ENCODE data around the gene ACAP3.
"Not testable (repeated sequence)": the region's sequence is repeated elsewhere in the genome, so short reads cannot be mapped to it uniquely, and the experiment has no call there.

ACAP3 gene

DNA sequence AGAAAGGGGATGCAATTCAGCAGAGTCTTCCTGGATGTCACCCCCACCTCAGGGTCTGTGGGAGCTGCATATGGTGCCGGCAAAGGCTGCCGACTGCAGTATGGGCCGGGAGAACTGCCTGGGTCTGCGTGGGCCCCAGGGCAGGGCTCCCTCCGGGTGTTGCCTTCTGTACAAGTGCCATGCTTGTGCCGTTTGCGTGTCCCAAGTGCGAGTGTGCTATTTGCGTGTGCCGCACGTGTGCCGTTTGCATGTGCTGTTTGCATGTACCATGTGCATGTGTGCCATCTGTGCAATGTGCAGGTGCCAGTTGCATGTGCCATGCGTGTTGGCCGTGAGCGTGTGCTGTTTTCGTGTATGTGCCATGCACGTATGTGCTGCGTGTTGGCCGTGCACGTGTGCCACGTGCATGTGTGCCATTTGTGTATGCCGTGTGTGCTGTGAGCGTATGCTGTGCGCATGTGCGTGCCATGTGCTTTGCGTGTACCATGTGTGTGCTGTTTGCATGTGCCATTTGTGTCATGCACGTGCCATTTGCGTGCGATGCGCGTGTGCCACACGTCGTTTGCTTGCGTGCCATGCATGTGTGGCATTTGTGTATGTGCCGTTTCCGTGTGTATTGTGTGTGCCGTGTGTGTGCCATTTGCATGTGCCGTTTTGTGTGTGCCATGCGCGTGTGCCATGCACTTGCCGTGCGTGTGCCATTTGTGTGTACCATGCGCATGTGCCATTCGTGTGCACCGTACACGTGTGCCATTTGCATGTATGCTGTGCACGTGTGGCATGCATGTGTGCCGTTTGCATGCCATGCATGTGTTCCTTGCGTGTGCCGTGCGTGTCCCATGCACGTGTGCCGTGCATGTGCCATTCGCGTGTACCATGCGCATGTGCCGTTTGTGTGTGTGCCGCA is 21.8 kb upstream of the ACAP3 start:
- no peak for DNase-seq

DNA sequence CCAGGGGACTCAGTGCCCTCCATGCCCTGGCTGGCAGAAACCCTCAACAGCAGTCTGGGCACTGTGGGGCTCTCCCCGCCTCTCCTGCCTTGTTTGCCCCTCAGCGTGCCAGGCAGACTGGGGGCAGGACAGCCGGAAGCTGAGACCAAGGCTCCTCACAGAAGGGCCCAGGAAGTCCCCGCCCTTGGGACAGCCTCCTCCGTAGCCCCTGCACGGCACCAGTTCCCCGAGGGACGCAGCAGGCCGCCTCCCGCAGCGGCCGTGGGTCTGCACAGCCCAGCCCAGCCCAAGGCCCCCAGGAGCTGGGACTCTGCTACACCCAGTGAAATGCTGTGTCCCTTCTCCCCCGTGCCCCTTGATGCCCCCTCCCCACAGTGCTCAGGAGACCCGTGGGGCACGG is 20.5 kb upstream of the ACAP3 start:
- no peak for DNase-seq

DNA sequence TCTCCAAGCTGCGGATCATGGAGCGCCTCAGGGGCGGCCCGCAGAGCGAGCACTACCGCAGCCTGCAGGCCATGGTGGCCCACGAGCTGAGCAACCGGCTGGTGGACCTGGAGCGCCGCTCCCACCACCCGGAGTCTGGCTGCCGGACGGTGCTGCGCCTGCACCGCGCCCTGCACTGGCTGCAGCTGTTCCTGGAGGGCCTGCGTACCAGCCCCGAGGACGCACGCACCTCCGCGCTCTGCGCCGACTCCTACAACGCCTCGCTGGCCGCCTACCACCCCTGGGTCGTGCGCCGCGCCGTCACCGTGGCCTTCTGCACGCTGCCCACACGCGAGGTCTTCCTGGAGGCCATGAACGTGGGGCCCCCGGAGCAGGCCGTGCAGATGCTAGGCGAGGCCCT is 19.6 kb upstream of the ACAP3 start:
- no peak for DNase-seq

DNA sequence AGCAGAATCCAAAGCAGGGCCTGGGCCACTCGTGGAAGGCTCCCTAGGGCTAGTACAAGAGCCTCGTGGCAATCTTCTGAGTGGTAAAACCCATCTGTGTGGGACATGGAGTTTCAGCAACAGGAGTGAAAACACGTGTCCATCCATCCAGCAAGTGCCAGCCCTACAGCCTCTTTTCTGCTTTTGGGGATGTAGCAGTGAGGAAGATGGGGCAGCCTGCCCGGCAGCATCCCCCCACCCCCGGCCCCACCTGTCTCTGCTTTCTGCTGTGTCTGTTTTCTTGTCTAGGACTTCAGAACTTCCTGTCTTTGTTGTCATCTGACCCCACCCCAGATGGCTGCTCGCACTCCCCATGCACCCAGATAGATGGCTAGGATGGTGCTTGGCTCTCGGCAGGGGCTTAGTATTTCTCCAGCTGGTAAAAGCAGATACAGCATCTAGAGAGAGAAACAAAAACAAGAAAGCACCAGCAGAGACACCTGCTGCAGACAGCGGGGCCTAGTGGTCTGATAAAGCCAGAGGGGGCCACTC is 18.4 kb upstream of the ACAP3 start:
- no peak for DNase-seq

DNA sequence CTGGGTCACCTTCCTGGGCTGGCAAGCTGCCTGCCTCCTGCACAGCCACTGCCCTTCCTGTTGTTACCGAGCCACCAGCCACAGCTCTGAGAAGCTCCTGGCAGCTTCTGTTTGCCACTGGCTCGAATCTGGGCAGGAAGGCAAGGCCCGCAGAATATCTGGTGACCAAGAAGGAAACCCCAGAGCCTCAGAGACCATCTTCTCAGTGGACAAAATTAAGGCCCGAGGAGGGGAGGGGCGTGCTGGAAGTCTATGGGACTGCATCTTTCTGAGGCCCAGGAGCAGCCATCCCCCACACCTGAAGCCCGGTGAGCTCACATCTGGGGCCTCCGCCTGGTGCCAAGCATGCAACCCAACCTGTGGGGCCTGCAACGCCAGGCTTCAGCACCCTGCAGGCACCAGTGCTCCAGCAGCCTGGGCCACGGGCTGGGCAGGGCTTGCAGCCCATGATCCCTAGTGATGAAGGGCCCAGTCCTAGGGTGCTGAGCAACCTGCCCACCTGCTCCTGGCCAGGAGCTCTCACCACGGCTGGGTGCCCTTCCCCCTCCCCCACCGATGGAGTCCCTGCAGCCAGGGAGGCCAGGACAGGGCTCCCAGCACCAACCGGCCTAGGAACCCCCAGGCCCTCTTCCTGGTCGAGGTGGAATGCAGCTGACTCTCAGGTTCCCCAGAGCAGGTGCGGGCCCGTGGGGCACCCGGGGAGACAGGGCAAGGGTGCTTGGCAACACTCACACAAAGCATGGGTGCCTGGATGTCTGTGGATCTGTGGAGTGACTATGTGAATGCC is 17.8 kb upstream of the ACAP3 start:
- DNase-seq = no peak

DNA sequence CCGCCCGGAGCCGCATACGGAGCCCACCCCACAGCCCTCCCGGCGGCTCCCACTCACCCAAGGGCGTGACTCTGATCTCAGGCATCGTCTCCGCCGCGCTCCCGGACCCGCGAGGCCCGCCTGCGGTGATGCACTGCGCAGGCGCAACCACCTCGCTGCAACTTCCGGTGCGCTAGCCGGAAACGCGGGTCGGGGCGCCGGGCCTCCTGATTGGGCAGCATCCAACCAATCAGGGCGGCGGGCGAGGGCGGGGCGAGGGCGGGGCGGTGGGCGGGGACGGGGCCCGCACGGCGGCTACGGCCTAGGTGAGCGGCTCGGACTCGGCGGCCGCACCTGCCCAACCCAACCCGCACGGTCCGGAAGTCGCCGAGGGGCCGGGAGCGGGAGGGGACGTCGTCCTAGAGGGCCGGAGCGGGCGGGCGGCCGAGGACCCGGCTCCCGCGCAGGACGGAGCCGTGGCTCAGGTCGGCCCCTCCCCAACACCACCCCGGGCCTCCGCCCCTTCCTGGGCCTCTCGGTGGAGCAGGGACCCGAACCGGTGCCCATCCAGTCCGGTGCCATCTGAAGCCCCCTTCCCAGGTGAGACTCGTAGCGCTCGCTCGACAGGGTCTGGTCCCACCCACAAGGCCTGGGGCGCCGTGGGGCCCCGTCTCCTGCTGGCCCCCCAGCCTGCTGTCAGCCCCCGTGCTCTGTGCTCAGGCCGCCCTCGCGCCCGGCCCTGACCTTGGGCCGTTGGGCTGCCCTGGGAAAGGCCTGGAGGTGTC is 17.0 kb upstream of the ACAP3 start, which contains the start of the genes CPTP and INTS11:
TSS of gene CPTP (plus strand) at position 279 of the 764 bp plus-strand sequence. CDS start 2,109 bp downstream, outside the sequence.
TSS of gene INTS11 (minus strand) at position 137 of the 764 bp plus-strand sequence. CDS start at position 85, 52 bp downstream.
- peak; percentile 59 for DNase-seq

DNA sequence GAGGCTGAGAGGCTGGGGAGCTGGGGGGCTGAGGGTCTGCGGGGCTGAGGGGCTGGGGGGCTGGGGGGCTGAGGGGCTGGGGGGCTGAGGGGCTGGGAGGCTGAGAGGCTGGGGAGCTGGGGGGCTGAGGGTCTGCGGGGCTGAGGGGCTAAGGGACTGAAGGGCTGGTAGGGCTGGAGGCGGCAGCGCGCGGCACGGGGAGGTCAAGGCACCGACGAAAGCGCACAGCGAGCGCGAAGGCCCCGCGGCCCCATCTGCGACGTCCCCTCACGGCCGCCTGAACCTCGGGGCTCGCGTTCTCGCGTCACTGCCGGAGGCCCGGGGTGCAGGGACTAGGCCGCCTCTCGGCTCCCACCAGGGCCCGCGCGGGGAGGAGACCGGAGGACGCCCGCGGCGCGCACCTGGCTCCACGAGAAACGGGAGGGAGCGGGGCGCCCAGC is 16.4 kb upstream of the ACAP3 start:
- no peak for DNase-seq

DNA sequence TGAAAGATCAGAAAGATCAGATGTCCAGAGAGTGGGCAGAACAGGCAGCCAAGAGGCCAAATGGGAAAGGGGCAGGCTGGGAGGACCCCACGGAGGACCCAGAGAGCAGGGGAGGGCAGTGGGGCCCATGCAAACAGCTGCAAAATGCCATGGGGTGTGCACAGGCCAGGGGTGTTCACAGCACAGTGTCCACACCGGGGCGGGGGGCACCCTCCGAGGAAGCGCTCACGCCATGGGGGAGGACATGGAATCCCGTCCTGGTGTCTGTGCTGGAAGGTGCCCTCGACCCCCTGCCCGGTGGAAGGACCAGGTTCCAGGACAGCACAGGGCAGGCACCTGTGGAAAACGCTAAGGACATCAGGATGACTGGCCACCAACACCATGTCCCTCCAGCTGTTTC is 15.2 kb upstream of the ACAP3 start:
- DNase-seq = no peak

DNA sequence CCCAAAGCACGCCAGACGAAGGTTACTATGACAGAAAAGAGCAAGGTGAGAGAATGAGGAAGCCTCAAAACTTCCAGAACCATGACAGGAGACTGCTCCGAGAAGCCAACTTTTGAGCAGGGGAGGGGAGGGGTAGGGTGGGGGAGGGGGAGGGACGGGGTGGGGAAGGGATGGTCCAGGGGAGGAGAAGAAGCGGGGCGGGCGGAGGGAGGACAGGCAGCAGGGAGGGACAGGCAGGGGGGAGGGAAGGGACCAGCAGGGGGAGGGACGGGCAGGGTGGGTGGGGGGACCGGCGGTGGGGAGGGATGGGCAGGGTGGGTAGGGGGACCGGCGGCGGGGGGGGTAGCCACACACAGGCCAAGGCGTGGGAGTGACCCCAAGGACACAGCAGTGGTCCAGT is 14.7 kb upstream of the ACAP3 start:
- no peak for DNase-seq

DNA sequence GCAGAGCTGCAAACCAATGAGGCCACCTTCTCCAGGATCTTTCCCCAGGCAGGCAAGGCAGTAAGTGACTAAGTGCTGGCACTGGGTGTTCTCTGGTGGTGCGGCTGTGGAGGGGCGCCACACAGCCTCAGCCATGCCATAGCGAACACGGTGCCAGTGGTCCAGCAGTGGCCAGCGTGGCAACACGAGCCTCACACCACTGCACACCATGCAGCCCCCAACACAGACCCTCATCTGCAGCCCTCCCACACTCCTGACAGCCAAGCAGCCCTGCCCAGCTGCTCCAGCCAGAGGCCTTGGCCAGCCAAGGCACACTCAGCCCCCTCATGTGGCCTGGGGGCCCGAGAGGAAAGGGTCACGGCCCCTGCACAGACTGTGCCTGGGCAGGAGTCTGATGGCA is 13.7 kb upstream of the ACAP3 start:
- DNase-seq = no peak

DNA sequence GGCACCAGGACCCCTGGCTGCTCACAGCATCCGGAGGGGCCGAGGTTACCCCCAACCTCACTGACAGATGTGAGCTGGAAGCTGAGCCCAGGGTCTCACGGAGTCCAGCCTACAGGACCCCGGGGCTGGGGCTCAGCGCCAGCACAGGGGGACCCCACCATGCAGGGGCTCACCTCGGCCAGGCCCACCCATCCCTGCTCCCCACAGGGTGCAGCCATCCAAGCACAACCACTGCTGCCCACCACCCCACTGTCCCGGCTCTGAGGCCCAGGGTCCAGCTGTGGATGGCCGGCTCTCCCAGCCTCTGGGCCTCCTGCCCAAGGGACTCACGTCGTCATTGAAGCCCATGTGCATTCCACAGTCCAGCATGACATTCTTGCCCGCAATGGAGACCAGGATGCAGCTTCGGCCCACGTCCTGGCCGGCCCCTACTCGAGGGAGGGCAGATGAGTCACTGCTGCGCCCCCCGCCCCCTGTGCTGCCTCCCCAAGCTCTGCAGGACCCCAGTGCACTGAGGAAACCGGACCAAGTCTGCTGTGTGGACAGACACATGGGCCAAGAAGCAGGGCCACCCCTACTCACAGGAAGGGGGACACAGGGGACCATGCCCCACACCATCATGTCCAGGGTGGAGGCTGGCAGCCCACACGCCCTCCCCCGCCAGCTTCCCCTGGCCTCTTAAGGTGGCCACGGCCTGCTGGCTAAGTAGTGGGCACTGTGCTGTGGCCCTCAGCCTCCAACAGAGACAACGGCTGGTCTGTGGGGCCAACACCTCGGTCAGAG is 13.1 kb upstream of the ACAP3 start:
- DNase-seq = no peak

DNA sequence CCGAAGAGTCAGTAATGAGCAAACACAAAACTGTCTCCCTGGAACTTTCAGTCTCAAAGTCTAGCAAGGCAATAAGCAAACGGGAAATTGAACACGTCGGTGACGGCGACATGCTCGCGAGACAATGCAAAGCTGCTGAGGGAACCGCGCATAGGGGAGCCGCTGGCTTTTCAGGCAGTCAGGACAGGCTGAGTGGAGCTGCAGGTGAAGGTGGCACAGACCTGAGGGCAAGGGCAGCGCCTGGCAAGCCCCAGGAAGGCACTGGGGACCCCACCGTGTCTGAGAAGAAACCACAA is 11.9 kb upstream of the ACAP3 start:
- no peak for DNase-seq

DNA sequence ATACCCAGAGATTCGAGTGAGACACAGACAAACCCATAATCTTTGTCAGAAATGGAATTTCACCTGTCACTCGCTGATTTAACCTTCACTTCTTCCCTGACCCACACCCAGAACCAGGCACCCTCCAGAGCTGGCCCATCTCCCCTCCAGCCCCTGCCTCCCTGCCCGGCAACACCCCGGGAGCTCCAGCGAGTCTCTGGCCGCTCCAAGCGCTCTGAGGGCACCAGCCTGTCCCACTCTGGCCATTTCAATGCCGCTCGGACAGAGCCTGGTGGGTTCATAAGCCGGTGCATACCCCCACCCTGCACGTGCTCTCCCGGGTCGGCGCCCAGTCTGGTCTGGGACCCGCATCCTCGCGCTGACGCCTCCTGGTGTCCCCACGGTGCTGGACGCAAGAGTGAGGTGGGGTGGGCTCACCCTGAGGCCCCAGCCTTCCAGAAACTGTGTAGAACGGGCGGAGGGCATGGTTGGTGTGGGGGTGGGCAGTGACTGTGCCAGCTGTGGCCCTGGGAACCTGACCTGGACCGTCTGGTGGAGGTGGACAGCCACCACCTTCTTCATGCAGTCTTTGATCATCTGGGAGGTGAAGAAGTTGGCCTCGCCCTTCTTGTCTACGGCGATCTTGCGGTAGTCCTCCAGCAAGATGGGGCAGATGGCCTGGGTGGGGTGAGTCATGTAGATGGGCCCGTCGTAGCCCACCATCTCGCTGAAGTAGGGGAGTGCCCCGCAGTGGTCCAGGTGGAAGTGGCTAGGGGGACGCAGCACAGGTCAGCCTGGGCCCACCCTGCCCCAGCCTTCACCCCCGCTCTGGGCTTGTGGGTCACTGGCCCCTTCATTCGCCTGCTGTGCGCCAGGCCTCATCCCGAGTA is 11.3 kb upstream of the ACAP3 start:
- no peak for DNase-seq

DNA sequence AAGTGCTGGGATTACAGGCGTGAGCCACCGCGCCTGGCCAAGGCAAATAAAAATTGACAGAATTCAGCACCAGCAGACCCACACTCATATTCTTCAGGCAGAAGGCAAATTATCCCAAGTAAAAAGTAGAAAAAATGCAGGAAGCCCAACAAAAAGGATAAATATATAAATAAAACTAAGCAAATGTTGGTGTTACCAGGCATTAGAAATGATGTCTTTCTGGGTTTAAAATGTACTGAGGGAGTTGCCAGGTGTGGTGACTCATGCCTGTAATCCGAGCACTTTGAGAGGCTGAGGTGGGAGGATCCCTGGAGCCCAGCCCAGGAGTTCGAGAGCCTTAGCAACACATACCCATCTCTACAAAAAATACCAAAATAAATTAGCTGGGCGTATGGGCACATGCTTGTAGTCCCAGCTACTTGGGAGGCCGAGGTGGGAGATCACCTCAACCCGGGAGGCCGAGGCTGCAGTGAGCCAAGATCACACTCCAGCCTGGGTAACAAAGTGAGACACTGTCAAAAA is 10.5 kb upstream of the ACAP3 start:
- peak; percentile 35 for DNase-seq

DNA sequence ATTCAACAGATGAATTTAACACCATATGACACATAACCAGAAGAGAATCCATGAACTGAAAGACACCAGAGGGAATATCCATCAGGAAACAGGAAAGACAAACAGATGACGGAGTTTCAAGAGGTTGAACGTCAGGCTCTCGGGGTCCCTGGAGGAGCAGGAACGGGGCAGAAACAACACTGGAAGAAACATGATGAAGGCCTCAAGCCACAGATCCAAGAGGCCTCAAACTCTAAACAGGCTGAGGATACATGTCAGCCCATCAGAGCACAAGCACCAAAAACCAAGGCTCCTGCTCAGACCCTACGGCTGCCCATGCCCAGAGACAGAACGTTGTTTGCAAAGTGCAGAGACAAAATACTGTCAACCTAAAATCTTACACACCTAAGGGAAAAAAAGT is 9.7 kb upstream of the ACAP3 start:
- no peak for DNase-seq

DNA sequence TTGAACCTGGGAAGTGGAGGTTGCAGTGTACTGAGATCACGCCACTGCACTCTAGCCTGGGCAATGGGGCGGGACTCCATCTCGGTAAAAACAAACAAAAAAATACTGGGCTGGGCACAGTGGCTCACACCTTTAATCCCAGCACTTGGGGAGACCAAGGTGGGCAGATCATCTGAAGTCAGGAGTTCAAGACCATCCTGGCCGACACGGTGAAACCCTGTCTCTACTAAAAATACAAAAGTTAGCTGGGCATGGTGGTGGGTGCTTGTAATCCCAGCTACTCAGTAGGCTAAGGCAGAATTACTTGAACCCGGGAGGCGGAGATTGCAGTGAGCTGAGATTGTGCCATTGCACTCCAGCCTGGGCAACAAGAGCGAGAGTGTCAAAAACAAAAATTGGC is 8.5 kb upstream of the ACAP3 start:
- not testable (repeated sequence) for DNase-seq

DNA sequence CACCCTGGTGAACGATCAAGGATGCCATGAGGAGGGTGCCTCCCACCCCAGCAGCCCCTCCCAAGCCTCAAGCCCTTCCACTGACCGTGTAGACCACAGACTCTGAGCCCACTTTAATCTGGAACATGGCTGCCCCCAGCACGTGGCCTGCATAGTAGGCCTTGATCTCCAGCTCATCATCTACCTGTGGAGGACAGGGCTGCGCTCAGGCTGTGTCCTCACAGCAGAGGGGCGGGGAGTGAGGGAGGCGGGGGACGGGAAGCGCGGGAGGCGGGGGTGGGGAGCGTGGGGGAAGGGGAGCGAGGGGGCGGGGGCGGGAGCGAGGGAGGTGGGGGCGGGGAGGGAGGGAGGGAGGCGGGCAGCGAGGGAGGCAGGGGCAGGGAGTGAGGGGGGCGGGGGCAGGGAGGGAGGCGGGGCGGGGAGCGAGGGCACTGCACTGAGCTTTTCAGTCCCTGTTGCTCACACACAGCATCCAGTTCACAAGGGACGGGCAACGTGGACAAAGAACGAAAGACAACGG is 7.8 kb upstream of the ACAP3 start:
- no peak for DNase-seq

DNA sequence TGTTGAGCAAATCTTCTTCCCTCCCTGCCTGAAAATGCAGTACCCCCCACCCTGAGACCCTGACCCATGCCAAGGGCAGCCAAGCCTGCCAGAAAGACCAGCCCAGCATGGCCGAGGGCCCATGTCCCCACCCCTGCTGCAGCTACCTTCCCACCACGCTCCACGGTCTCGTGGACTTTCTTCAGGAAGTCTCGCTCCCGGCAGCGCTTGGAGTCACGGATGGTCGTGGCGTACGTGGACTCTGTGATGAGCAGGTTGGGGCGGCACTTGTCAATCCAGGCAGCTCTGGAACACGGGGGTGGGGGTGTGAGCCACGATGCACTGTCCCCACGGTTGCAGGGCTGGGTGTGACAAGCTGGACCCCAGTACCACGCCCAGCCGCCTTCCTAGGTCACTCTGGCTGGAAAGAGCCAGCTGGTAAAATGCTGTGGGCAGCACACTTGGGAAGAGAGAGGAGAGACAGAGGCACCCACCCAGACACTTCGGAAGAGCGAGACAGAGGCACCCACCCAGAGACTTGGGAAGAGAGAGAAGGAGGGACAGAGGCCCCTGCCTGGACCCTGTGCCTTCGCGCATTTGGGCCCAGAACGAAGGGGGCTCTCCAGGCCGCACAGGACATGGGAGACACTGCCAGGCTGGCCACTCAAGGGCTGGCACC is 7.1 kb upstream of the ACAP3 start:
- no peak for DNase-seq

DNA sequence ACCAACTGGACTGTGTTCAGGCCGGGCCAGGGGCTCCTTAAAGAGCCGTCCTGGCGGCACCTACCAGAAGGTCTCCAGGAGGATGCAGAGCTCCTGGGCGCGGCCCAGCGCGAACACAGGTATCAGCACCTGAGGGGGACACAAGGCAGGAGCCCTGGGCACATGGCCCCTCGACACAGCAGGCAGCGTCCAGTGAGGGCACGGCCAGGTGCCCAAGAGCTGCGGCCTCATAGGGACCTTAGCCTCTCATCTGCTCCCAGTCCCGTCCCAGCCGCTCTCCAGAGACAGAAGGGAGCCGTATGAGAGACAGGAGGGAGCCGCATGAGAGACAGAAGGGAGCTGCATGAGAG is 6.5 kb upstream of the ACAP3 start:
- DNase-seq = no peak

Measured in NCI-H1092 (cell line).